Measurements from ENCODE around the gene ZSCAN22. TPM values are rescaled to one million over a fixed set of nuclear protein-coding genes. Genes with fewer than 3 reads are reported as not detected.
"Not testable (repeated sequence)": the region's sequence is repeated elsewhere in the genome, so short reads cannot be mapped to it uniquely, and the experiment has no call there.

Gene ZSCAN22
- 1.8 and 3.2 TPM in 2 replicates for total RNA-seq

- DNase-seq (ENCODE audit: low read depth, low spot score) = peak; percentile 88
These were observed at the start of gene ZSCAN22 for GRCh38 chr19:58326914-58327726. Gene ZSCAN22, plus strand, starts transcription at chr19:58326994. Its CDS starts 7,809 bp downstream, at chr19:58334803.

- DNase-seq (ENCODE audit: low read depth, low spot score) = no peak
These were observed 49.6 kb upstream of the ZSCAN22 start for GRCh38 chr19:58277197-58277596.

- no peak for DNase-seq (ENCODE audit: low read depth, low spot score)
These were observed 48.9 kb upstream of the ZSCAN22 start for GRCh38 chr19:58277748-58278540.

DNA sequence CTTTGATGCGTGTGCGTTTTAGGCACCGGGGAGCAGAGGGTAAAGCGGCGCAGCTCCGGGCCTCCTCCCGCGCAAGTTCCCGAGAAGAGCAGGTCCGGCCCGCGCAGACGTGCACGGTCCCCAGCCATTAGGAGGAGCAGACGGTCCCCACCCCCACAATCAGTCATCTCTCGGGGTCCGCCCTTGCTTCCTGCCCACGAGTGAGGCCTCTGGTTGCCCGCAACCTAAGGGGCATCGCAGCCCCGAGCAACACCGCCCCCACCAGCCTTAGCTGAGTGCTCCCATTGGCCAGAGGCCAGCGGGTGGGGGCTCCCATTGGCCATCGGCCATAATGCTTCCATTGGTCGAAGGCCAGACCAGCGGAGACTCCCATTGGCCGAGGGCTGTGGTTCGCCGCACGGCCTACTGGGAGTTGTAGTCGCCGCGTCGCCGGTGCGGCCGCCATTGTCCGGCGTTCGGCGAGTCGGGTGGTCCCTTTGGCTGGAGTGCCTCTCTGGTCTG, 48.2 kb upstream of the ZSCAN22 start, which contains the start of gene ZNF8:
Gene ZNF8, plus strand, starts transcription at position 415 of the 501 bp plus-strand sequence. CDS start 127 bp downstream, outside the sequence.
- DNase-seq (ENCODE audit: low read depth, low spot score) = peak; percentile 96

DNA sequence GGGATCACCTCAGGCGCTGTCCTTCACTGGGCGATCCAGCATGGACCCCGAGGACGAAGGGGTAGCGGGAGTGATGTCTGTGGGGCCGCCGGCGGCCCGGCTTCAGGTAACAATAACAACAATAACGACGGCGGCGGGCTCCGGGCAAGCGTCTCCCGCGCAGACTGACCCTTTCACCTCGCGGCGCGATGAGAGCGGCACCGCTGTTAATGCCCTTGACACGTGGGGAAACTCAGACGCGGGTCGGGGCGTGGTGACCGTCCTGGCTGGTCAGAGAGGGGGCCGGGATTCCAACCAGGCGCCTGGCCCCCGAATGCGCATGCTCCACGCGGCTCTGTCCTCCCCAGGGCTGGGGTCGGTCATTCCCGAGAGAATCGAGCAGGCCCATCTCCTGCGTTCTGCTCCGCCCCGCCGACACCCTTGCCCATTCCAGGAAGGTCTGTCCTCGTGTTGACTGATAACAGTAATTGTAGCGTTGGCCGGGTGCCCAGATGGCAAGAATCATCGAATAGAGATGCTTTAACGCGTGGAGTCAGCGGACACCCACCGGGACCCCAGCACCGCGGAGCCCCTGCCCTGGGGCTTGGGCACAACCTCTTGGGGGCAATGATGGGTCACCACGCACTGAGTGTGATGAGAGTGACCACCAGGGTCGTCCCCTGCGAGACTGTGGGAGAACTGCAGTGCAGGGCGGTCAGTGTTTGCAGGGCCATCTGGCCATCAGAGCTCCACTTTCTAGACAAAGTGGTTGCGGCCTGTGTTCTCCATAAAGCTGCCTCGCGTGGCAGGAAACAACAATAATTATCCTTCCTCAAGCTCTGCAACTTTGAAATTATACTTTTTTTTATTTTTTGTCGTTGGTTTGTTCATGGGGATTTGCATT, 47.5 kb upstream of the ZSCAN22 start:
- peak; percentile 76 for DNase-seq (ENCODE audit: low read depth, low spot score)

- no peak for DNase-seq (ENCODE audit: low read depth, low spot score)
These were observed 46.9 kb upstream of the ZSCAN22 start for GRCh38 chr19:58279925-58280316.

DNA sequence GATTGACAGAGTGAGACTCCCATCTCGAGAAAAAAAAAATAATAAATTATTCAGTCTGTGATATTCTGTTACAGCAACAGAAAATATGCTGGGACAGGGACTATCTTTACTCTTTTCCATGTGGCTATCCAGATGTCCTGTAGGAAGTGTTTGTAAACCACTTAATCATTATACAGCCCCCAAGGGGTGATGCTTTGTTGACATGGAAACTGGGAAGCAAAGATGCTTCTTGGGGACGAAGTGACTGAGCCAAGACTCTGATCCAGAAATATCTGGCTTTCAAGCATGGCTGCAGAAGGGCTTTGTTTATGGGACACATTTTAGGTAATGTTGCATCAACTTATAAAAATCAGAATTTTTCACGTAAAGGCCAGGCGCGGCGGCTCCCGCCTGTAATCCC, 42.6 kb upstream of the ZSCAN22 start:
- DNase-seq (ENCODE audit: low read depth, low spot score) = no peak

GRCh38 chr19:58291943-58292342, 34.9 kb upstream of the ZSCAN22 start:
- DNase-seq (ENCODE audit: low read depth, low spot score) = no peak

GRCh38 chr19:58294743-58295374, 31.9 kb upstream of the ZSCAN22 start:
- no peak for DNase-seq (ENCODE audit: low read depth, low spot score)

GRCh38 chr19:58296104-58296503, 30.7 kb upstream of the ZSCAN22 start:
- no peak for DNase-seq (ENCODE audit: low read depth, low spot score)

GRCh38 chr19:58300620-58301019, 26.2 kb upstream of the ZSCAN22 start:
- no peak for DNase-seq (ENCODE audit: low read depth, low spot score)

DNA sequence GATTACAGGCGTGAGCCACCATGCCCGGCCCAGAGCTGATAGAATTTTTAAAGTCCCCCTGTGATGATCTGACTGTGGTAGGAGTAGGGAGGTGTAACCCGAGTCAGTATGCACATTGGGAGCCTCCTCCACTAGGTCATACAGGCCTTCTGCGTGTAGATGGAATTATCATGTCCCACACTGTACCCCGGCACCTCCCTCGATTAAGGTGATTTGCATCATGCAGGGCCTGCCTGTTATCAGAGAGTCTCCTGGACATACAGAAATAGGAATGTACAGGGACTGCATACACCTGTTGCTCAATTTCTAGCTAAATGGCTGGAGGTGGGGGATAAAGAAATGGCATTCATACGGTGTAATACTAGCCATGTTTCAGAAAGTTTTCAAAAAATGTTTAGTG, 22.5 kb upstream of the ZSCAN22 start:
- no peak for DNase-seq (ENCODE audit: low read depth, low spot score)

DNA sequence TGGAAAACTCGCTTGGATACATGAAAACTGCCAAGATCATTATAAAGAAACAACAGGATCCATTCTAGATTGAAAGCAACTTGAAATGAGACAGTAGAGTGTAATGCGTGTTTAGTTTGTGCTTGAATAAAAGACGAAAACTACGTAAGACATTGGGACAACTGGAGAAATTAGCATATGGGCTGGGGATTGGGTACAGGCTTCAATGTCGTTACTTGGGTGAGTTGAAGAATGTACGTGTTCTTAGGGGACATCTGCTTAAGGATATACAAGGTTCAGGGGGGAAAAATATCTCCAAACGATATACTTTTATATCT, 22.1 kb upstream of the ZSCAN22 start:
- DNase-seq (ENCODE audit: low read depth, low spot score) = no peak

GRCh38 chr19:58305065-58305931, 21.5 kb upstream of the ZSCAN22 start, which contains the start of gene ERVK3-1:
Gene ERVK3-1, plus strand, starts transcription at chr19:58305377. Its CDS starts 6,792 bp downstream, at chr19:58312169.
- DNase-seq (ENCODE audit: low read depth, low spot score) = peak; percentile 96

DNA sequence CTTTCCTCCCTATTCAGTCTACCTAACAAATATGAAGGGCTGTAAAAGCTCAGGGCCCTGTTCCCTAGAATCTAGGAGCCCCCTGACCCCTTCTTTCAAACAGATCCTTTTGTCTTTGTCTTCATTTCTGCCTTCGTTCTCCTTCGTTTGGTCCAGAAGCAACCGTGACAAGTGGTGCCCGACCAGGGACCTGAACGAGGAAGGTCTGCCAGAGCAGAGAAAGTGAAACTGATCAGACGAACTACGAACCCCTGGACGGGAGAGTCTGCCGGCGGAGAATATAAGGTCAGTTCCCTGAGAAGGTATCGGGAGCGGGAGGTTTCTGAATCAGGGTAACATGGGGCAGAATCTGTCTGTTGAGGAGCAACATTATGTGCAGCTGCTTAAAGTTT, 20.9 kb upstream of the ZSCAN22 start:
- DNase-seq (ENCODE audit: low read depth, low spot score) = no peak

- DNase-seq (ENCODE audit: low read depth, low spot score) = no peak
These were observed 19.1 kb upstream of the ZSCAN22 start for GRCh38 chr19:58307736-58308135.

- not testable (repeated sequence) for DNase-seq (ENCODE audit: low read depth, low spot score)
These were observed 16.1 kb upstream of the ZSCAN22 start for GRCh38 chr19:58310685-58311084.

- no peak for DNase-seq (ENCODE audit: low read depth, low spot score)
These were observed 15.4 kb upstream of the ZSCAN22 start for GRCh38 chr19:58311345-58311865.

DNA sequence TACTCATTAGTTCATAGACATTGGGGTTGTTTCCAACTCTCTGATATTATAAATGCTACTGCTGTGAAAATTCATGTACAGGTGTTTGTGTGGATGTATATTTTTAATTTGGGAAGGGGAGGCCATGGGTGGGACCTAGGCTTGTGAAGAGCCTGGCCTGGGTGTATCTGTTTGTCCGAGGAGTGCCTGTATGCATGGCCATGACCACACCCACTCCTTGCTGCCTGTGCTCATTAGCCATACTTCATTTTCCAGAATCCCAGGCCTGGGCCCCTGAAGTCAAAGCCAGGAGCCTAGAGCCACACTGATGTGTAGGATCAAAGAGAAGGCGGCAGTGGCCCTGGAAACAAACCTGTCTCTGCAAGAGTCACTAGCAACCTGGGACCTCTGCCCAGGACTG, 11.2 kb upstream of the ZSCAN22 start:
- no peak for DNase-seq (ENCODE audit: low read depth, low spot score)
